OCI-LY3 (cell line): ENCODE data around the gene SLC2A13.

Source experiments
- H2AFZ ChIP-seq: fragments of 200-600, 300-600 bp; shearing (Covaris generic); 2 replicates; pipeline ENCODE4 v1.6.0; 2014; ENCODE audit warnings: antibody characterized with exemption, low read depth, low read length
- H3K27ac ChIP-seq: fragments of 200-600, 300-600 bp; sonication (generic); 2 replicates; pipeline ENCODE4 v1.5.1; 2014; ENCODE audit warnings: mild to moderate bottlenecking, low read length, moderate library complexity, mixed read lengths
- H3K27me3 ChIP-seq: fragments of 200-600, 300-600 bp; sonication (generic); 2 replicates; pipeline ENCODE4 v1.6.1; 2014; ENCODE audit warnings: low read depth, low read length, mixed read lengths
- H3K36me3 ChIP-seq: fragments of 200-600, 300-600 bp; sonication (generic); replicated peaks from 2 replicates; pipeline ENCODE3; 2014; ENCODE audit warnings: low read depth, low read length, mixed read lengths
- H3K4me1 ChIP-seq: fragments of 300-600, 200-600 bp; sonication (generic); 2 replicates; pipeline ENCODE4 v1.6.1; 2014; ENCODE audit warnings: low read length, mixed read lengths
- H3K4me2 ChIP-seq: fragments of 200-600, 300-600 bp; sonication (generic); 2 replicates; pipeline ENCODE4 v1.6.1; 2014; ENCODE audit warnings: low read length, mixed read lengths
- H3K4me3 ChIP-seq: fragments of 300-600, 200-600 bp; sonication (generic); 2 replicates; pipeline ENCODE4 v1.5.1; 2014; ENCODE audit warnings: antibody characterized with exemption, mild to moderate bottlenecking, low read length, moderate library complexity
- H3K79me2 ChIP-seq: fragments of 300-600, 200-600 bp; shearing (Covaris generic); 2 replicates; pipeline ENCODE4 v1.6.1; 2014; ENCODE audit warnings: mild to moderate bottlenecking, low read length, mixed read lengths
- H3K9ac ChIP-seq: fragments of 300-600, 200-600 bp; shearing (Covaris generic); 2 replicates; pipeline ENCODE4 v1.6.0; 2014; ENCODE audit warnings: mild to moderate bottlenecking, low read length, moderate library complexity
- H3K9me3 ChIP-seq: fragments of 200-600, 300-600 bp; shearing (Covaris generic); 2 replicates; pipeline ENCODE4 v1.6.1; 2014; ENCODE audit warnings: low read length, mixed read lengths; ENCODE audit not compliant: insufficient read depth
- H4K20me1 ChIP-seq: fragments of 200-600, 300-600 bp; sonication (generic); 2 replicates; pipeline ENCODE4 v1.6.1; 2016; ENCODE audit warnings: low read length, mixed read lengths; ENCODE audit not compliant: insufficient read depth
- EZH2phosphoT487 ChIP-seq: fragments of 200-600 bp; shearing (Covaris generic); IDR thresholded peaks from 2 replicates; pipeline ENCODE4 v1.6.1; 2018; ENCODE audit warnings: antibody characterized with exemption, mixed run types, low read depth
- TF ChIP-seq, protein P1 (sequence below): fragments of 200-600, 300-600 bp; sonication (generic); IDR thresholded peaks from 2 replicates; pipeline ENCODE4 v1.5.1; 2014; ENCODE audit warnings: antibody characterized with exemption, low read length, low read depth

SLC2A13 gene

DNA sequence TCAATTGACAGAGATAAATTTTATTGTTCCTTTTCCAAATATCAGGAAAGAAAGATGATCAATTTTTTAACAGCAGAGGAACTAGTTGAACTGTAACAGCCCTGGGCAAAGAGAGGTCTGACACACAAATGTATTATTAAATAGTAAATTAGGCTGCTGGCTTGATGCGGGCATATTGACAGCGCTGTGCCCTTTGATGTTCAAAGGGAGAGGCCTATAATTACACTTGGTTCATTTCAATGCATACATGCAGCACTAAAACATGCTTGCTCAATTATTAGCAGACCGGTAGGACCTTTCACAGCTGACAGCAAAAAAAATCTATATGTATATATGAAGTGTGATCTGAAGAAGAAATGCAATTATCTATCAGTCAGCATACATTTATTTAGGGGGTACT is 219.8 kb downstream of the SLC2A13 start:
- Histone ChIP-seq H3K4me1 (no peaks in the 10 kb centered on the region), H3K27me3 (no peaks in the 10 kb centered on the region), H3K4me2 (no peak overlapping the region), H3K9ac (no peak overlapping the region), H3K36me3 (no peaks in the 10 kb centered on the region), H3K9me3 (no peaks in the 10 kb centered on the region), H2AFZ (no peak overlapping the region), H3K4me3 (no peak overlapping the region), H3K79me2 (no peaks in the 10 kb centered on the region), H3K27ac (no peak overlapping the region), H4K20me1 (no peaks in the 10 kb centered on the region)
- TF ChIP-seq EZH2phosphoT487, result no peak
- TF ChIP-seq, protein P1, sequence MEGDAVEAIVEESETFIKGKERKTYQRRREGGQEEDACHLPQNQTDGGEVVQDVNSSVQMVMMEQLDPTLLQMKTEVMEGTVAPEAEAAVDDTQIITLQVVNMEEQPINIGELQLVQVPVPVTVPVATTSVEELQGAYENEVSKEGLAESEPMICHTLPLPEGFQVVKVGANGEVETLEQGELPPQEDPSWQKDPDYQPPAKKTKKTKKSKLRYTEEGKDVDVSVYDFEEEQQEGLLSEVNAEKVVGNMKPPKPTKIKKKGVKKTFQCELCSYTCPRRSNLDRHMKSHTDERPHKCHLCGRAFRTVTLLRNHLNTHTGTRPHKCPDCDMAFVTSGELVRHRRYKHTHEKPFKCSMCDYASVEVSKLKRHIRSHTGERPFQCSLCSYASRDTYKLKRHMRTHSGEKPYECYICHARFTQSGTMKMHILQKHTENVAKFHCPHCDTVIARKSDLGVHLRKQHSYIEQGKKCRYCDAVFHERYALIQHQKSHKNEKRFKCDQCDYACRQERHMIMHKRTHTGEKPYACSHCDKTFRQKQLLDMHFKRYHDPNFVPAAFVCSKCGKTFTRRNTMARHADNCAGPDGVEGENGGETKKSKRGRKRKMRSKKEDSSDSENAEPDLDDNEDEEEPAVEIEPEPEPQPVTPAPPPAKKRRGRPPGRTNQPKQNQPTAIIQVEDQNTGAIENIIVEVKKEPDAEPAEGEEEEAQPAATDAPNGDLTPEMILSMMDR, result no peak

GRCh38 chr12:39884616-39885125 is 221.2 kb downstream of the SLC2A13 start:
- TF ChIP-seq, protein P1, result no peak
- TF ChIP-seq EZH2phosphoT487, result no peak
- Histone ChIP-seq H3K9me3 (no peaks in the 10 kb centered on the region), H4K20me1 (no peaks in the 10 kb centered on the region)

DNA sequence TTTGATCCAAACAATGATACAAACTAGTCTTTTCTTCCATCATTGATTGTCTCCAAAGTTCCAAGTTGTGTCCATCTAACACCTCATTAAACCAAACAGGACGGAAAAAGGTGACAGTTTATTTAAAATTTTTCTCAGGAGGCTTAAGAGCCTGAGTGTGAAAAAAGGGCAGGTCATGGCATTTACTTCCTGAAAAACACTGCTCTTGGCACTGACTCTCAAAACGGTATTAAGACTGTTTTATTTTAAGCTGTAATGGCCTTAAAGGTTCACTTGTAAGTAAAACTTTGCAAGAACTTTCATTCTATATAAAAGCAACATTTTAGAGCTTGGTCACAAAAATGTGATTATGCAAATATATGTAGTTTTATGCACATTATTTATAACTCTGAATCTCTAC is 222.5 kb downstream of the SLC2A13 start:
- TF ChIP-seq EZH2phosphoT487, result no peak
- TF ChIP-seq, protein P1, result no peak

More at GRCh38 chr12:39884616-39885125, 221.2 kb downstream of the SLC2A13 start:
- Histone ChIP-seq H3K9ac (no peak overlapping the region), H3K4me3 (no peak overlapping the region), H3K79me2 (no peaks in the 10 kb centered on the region), H3K36me3 (no peaks in the 10 kb centered on the region), H3K4me2 (no peak overlapping the region), H2AFZ (no peak overlapping the region), H3K4me1 (no peaks in the 10 kb centered on the region), H3K27ac (no peak overlapping the region), H3K27me3 (no peaks in the 10 kb centered on the region)

GRCh38 chr12:39878753-39879152 is 227.1 kb downstream of the SLC2A13 start:
- H3K79me2 ChIP-seq, result no peaks in the 10 kb centered on the region
- no peak overlapping the region for H2AFZ ChIP-seq
- H3K4me3 ChIP-seq, result no peak overlapping the region
- H3K4me1 ChIP-seq, result no peaks in the 10 kb centered on the region
- no peak overlapping the region for H3K9ac ChIP-seq
- H3K36me3 ChIP-seq, result peaks cover 5% of the 10 kb centered on the region
- H4K20me1 ChIP-seq, result no peaks in the 10 kb centered on the region
- H3K9me3 ChIP-seq, result peaks cover 12% of the 10 kb centered on the region; the same call in 1 of the 2 replicates
- TF ChIP-seq, protein P1, result no peak
- no peak for TF ChIP-seq EZH2phosphoT487
- no peak overlapping the region for H3K4me2 ChIP-seq
- no peak overlapping the region for H3K27ac ChIP-seq
- H3K27me3 ChIP-seq, result no peaks in the 10 kb centered on the region

More for the DNA sequence above, 222.5 kb downstream of the SLC2A13 start:
- Histone ChIP-seq H3K27ac (no peak overlapping the region), H3K9me3 (peaks cover 9% of the 10 kb centered on the region; the same call in 1 of the 2 replicates), H3K36me3 (peaks cover 5% of the 10 kb centered on the region), H3K4me1 (no peaks in the 10 kb centered on the region), H3K4me3 (no peak overlapping the region), H3K27me3 (no peaks in the 10 kb centered on the region), H3K79me2 (no peaks in the 10 kb centered on the region), H3K4me2 (no peak overlapping the region), H3K9ac (no peak overlapping the region), H2AFZ (no peak overlapping the region), H4K20me1 (no peaks in the 10 kb centered on the region)
